HG03442 (cell line): ENCODE results near the gene NHERF2.
"Not testable (repeated sequence)": the region's sequence is repeated elsewhere in the genome, so short reads cannot be mapped to it uniquely, and the experiment has no call there.

Source experiments
- ATAC-seq: cut with Tn5 transposase; IDR thresholded peaks from one replicate; pipeline ENCODE4 v1.9.1; 2021; ENCODE audit warnings: mild to moderate bottlenecking, moderate library complexity; ENCODE audit not compliant: unreplicated experiment

The NHERF2 gene

DNA sequence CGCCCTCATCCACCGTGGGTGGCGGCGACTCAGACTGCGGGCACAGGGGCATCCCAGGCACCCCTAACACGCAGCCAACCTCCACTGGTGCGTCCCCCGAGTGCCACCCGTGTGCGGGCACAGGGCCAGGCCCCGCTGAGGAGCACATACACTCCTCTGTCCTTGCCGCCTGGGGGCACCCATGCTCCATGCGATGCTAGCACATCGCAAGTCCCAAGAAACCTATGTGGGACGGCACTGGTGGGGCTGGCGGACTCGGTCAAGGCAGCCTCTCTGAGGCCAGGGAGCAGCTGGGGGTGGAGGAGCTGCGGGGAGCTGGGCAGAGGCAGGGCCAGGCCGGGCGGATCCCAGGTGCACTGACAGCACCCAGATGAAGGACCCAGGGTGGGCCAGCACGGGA is 21.1 kb upstream of the NHERF2 start:
- ATAC-seq: no peak

DNA sequence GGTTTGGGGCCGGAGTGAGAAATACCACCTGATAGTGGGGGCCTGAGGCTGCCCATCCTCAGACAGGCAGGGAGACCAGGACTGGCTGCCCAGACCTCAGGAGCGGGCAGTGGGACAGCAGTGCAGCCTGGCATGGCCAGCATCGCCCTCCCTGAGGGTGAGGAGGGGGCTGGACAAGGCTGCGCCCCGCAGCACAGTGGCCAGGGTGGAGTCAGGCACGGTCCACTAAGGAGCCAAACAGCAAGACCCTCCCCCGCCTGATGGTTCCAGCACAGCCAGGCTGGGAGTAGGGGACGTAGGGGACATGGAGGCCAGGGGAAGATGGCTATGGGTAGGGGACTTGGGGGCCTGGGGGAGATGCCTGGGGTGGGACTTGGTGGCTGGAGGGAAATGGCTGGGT is 20.4 kb upstream of the NHERF2 start:
- no peak for ATAC-seq

DNA sequence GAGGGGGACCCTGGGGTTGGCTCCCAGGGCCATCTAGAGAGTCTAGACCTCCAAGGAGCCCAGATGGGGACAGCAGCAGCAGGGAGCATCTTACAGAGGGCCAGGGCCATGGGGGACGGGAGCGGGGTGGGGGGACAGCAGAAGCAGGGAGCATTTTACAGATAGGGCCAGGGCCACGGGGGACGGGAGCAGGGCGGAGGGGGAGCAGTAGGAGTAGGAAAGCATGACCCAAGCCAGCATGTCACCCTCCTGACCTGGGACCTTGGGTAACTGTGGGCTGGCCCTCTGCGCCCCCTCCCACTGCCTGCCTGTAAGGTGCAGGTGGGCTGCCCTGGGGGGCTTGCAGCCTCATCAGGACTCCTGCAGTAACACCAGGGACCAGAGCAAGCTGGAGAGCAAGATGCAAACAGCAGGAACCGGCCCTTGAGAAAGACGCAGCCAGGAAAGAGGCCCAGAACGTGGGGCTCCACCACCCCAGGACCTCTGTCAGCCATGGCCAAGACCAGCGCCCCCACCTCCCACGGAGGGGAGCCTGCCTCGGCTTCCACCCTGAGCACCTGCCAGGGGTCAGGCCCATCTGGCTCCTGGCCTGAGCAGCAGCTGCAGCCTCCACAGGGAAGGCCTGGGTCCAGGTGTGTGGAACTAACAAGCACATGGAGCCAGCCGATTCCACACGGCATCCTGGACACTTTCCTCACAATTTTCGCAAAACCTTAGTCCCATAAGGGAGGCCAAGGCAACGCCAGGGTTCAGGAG is 19.4 kb upstream of the NHERF2 start:
- ATAC-seq: no peak

DNA sequence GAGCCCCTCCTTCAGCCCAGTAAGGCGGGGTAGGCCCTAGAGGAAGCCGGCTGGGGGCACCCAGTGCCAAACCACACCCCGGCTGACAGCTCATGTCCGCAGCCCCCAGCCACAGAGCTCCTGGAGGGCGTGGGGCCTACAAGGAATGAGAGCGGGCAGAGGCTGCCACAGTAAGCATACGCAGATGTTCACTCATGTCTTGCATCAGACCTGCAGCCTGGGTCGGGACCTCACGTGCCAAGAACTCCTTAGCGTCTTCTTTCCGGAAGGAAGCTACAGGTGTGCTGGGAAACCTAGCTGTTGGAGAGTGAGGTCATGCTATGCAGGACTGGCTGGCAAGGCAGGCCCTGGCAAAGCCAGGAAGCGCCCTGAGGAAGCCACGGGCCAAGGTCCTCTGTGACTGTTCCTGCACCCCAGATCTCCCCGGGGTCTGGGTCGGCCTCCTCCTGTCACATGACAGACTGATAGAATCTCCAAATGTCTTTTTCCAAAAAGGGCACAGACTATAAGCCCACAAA is 18.6 kb upstream of the NHERF2 start:
- no peak for ATAC-seq

DNA sequence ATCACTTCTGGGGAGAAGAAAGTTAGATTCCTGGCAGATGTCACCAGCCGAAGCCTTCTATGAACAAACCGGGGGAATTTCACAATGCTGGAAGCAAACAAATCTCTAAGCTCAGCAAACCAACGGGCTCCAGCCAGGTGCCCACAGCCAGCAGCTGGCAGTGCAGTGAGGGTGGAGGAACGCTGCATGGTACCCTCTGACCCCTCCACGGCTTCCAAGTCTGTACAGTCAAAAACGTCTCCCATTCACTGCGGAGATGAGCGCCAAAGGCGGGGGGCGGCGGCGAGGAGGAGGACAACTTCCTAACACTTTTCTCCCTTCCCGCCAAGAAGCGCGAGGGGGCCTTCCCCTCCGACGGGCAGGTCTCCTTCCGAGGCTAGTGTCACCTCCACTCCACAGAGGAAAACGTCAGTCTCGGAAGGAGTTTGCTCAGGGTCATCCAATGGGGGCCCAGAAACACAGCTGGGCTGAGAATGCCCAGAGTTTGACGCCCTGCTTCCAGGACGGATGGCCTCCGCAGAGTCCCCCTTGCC is 18.0 kb upstream of the NHERF2 start:
- ATAC-seq: no peak

DNA sequence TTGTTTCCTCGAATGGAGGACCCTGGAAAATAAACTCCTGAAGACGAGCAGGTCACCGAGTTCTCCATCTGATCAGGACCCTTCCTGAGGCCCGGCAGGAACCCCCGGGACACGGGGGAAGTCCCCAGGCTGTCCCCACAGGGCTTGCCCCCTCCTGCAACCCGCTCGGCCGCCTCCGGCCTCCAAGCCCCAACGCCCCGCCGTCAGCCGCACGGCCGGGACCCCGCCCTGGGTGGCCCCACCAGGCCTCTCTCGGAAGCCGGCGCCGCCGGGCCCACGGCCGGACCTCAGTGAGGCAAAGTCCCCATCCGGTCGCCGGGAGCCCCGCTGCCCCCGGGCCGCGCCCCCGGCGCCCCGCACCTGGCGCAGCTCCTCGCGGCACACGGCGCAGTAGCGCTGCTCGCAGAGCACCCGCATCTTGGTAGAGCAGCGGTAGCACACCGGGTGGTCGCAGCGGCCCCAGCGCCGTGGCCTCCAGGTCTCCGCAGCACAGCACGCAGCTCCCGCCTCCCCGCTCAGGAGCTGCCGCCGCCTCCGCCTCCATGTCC is 17.5 kb upstream of the NHERF2 start:
- ATAC-seq: peak; percentile 28

DNA sequence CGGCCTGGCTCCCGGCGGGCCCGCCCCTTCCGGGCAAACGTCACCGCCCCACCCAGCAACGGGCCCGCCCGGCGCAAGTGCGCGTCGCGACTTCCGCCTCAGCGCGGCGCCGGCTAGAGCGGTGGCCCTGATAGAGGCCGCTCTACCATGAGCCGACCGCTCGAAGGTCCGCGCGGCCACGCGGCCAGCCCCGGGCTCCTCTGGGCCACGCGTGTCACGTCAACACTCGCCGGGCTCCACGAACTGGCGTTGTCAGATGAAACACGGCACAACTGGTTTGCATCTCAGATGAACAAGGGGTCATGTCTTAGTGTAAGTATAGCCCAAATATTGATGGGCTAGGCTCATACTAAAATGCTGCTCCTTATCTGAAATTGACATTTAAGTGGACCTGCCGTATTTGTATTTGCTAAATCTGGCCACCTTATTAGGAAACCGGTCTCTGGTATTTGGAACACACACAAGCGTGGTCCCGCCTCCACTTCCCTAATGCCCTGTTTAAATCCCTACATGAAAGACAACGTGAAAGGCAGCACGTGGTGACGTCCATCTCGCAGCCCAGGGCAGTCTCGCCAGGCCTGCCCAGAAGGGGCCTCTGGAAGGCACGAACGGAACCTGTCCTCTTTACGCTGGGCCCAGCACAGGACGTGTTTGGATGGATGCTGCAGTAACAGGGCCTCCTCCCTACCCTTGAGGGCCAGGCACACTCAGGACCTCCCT is 16.8 kb upstream of the NHERF2 start, which contains the start of gene ZNF598:
Gene ZNF598 (minus strand): TSS at position 31 of the 720 bp plus-strand sequence.
- ATAC-seq: peak; percentile 74

DNA sequence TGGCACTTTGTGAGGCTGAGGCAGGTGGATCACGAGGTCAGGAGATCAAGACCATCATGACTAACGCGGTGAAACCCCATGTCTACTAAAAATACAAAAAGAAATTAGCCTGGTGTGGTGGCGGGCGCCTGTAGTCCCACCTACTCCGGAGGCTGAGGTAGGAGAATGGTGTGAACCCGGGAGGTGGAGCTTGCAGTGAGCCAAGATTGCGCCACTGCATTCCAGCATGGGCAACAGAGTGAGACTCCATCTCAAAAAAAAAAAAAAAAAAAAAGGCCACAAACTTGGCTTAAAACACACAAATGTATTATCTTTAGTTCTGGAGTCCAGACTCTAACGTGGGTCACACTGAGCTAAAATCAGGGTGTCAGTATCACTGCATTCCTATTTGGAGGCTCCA is 15.0 kb upstream of the NHERF2 start:
- ATAC-seq: not testable (repeated sequence)

DNA sequence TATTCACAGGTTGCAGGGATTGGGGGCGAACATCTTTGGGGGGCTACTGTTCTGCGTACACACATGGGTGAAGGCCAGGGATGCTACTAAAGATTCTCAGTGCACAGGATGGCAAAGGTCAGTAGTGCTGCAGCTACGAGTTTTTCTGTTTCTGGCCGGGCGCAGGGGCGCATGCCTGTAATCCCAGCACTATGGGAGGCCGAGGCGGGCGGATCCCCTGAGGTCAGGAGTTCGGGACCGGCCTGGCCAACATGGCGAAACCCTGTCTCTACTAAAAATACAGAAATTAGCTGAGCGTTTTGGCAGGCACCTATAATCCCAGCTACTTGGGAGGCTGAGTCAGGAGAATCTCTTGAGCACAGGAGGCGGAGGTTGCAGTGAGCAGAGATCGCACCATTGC is 13.2 kb upstream of the NHERF2 start:
- no peak for ATAC-seq

DNA sequence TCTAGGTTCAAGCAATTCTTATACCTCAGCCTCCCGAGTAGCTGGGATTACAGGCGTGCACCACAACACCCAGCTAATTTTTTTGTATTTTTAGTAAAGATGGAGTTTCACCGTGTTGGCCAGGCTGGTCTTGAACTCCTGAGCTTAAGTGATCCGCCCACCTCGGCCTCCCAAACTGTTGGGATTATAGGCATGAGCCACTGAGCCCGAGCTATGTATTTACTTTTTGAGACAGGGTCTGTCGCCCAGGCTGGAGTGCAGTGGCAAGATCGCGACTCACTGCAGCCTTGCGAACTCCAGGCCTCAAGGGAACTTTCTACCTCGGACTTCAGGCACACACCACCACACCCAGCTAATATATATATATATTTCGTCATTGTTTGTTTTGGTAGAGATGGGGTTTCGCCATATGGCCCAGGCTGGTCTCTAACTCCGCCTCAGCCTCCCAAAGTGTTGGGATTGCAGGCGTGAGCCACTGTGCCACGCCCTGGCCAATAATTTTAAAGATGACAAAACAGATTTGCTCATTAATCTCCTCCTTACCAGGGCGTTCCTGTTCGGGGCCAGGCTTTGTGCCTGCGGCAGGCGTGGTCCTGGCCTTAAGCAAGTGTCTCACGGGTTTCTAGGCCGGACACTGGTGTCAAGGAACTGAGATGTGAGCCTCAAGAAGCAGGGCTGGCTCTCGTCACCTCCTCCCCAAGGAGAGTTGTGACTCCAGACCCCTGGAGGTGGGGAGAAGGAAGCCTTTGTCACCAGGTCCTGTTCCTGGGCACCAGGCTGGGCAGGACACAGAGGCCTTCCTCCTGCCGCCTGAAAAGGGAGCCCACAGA is 11.4 kb upstream of the NHERF2 start:
- no peak for ATAC-seq

DNA sequence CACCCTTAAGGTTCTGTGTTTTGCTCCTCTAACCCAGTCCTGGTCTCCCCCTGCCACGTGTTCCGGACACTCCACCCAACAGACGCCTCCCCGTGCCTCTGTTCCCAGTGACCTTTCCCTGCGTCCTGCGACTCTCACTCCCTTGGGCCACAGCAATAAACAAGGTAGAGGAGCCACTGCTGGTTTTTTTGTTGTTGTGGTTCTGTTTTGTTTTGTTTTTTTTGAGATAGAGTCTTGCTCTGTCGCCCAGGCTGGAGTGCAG is 10.8 kb upstream of the NHERF2 start:
- no peak for ATAC-seq

DNA sequence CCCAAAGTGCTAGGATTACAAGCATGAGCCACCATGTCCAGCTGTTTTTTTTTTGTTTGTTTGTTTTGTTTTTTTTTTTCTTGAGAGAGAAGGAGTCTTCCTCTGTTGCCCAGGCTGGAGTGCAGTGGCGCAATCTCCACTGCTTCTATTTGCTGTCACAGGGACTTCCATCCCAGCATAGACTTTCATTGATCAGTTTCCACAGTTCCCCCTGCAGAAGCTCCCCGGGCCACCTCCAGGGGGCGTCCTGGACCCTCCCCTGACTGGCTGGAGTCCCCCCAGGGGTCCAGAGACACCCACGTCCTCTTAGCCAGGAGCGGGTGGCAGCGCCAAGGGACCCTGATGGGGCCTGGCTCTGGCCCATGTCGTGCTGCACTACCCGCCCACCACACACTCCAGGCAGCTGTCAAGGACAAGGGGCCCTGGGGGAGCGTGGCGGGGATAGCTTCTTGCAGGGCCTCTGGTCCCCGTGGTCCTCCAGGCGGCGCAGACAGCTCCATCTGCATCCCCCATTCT is 10.2 kb upstream of the NHERF2 start:
- no peak for ATAC-seq

DNA sequence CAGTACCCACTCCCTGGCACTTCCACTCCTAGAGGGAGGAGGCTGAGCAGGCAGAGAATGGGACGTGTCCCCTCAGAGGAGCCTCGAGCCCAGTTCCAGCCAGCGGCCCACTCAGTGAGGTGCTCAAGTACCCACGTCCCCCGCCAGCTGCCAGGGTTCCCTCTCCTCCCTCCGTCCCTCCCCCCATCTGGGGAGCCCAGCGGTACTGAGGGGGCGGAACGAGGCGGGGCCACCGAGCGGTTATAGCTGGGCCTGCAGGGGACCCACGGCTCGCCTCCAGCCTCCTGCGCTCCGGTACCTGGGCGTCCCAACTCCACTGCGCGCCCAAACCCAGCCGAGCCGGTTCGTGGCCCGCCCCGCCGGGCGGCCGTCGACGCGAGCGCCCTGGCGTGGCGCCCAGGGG is 7.2 kb upstream of the NHERF2 start, which contains the start of gene NPW:
Gene NPW (plus strand): TSS at position 268 of the 403 bp plus-strand sequence.
- no peak for ATAC-seq

DNA sequence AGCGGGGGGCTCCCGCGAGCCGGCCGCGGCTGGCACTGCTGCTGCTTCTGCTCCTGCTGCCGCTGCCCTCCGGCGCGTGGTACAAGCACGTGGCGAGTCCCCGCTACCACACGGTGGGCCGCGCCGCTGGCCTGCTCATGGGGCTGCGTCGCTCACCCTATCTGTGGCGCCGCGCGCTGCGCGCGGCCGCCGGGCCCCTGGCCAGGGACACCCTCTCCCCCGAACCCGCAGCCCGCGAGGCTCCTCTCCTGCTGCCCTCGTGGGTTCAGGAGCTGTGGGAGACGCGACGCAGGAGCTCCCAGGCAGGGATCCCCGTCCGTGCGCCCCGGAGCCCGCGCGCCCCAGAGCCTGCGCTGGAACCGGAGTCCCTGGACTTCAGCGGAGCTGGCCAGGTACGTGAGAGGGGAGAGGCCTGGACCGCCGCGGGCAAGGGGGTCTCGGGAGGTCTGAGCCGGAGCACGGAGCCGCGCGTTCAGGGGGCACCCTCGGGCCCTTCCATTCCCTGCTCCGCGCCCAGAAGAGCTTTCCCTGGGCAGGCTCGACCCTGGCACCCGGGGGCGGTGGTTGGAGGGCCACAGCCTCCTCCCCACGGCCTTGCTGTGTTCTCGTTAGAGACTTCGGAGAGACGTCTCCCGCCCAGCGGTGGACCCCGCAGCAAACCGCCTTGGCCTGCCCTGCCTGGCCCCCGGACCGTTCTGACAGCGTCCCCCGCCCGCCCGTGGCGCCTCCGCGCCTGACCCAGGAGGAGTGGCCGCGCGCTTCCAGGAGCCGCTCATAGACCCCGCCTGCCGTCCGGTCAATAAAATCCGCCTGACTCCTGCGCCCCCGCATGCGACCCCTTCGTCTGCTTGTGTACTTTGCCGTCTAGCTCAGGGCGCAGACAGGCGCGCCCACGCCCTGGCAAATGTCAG is 6.5 kb upstream of the NHERF2 start:
- no peak for ATAC-seq

DNA sequence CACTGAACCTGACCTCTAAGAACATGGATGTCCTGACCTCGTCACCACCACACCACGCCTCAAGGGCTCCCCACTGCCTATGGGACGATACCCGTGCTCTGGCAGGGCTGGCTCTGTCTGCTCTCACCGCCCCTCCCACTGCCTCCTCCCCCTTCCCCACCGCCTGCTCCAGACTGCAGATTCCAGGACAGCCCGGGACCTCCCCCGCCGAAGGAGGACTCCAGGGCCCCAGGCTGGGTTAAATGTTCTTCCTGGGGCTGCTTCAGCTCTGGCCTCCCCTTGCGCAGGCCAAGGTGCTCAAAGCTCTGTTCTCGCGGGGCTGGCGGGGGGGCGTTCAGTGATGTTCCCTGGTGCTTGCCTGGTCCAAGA is 4.0 kb upstream of the NHERF2 start:
- no peak for ATAC-seq

DNA sequence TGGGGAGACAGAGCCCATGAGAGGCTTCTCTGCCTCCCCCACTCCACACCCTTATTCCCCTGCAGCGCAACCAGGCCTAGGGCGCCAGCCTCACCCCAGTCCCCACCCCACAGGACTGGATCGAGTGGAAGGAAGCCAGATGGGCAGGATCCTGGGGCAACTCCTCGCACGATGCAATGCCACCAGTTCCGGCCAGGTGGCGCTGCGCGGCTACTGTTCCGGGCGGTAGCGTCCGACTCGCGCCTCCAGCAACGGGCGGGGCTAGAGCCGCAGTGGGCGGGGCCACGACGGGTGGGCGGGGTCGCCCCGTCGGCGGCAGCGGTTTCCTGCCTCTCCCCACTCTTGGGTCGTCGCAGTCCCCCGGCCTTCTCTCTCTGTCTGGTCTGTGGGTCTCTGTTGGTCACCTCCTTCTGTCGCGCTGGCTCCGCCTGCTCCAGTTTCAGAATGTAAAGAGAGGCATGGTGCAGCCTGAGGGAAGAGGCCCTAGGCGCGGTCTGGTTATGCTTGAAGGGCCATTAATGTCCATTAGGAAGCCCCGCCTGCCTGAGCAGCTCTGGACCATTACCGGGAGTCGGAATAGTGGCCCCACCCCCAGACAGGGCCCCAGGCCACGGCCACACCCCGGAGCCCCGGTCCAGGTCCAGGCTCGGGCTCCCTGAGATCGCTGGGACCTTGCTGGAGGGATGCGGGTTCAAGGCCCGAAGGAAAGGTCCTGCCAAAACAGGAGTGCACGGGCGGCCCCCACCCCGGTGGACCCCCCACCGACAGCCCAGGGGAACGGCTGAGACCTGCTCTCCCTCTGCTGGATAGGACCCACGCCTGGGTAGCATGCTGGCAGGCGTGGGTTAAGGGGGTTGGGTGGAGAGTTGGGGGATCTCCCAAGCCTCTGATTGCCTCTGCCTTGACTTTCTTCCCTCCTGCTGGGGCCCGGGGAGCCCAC is 3.3 kb upstream of the NHERF2 start:
- ATAC-seq: peak; percentile 66

DNA sequence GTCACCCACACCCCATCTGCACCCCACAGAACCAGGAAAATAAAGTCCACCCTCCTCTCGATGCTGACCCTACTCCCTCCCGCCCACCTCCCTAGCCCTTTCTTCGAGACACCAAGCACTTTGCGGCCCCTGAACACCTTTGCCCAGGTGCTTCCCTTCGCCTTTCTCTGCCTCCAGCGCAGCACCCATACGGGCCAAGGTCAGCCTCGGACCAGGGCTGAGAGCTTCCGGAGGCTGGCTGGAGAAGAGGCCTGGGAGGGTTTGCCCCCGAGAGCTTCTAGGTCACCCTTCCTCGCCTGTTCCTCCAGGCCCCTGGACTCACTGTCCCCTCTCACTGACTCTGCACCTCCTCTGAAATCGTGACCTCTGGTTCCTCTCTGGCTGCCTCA is 2.7 kb upstream of the NHERF2 start:
- no peak for ATAC-seq

DNA sequence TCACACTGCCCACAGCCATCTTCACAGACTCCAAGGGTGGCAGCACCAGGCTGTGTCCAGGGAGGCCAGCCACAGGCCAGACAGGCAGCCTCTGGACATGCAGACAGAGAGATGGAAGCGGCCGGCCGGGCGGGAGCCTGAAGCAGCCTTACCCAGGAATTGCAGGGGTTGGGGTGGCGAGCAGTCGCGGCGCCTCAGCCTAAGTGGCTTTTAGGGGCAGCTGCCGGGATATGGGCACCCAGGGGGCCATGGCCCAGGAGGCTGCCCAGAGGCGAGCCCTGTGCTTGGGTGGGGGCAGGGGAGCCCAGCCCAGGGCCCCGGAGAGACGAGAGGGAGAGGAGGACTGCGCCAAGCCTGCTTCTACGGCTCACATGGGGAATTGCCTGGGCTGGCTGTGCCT is 1.5 kb upstream of the NHERF2 start:
- no peak for ATAC-seq
